Neural crest cell (in vitro differentiated cells): ENCODE measurements around the gene GDF10. TPM values are rescaled to one million over a fixed set of nuclear protein-coding genes. Genes with fewer than 3 reads are reported as not detected.

Experiments
- DNase-seq: peaks from one replicate; pipeline ENCODE4 v3.0.0; 2021; ENCODE audit warnings: low read depth, mixed read lengths, low spot score
- H3K27ac Mint-ChIP-seq: one replicate; pipeline ENCODE4 v1.8.0; 2021; ENCODE audit warnings: mild to moderate bottlenecking, mixed read lengths; ENCODE audit not compliant: unreplicated experiment
- H3K27me3 Mint-ChIP-seq: 2 replicates; pipeline ENCODE4 v1.8.0; 2021; ENCODE audit warnings: low read depth, mild to moderate bottlenecking, mixed read lengths
- H3K36me3 Mint-ChIP-seq: 2 replicates; pipeline ENCODE4 v1.8.0; 2021; ENCODE audit warnings: low read depth, mild to moderate bottlenecking, mixed read lengths
- H3K4me1 Mint-ChIP-seq: 2 replicates; pipeline ENCODE4 v1.8.0; 2021; ENCODE audit warnings: mixed read lengths
- H3K4me3 Mint-ChIP-seq: one replicate; pipeline ENCODE4 v1.8.0; 2021; ENCODE audit warnings: mild to moderate bottlenecking, mixed read lengths
- H3K9me3 Mint-ChIP-seq: 2 replicates; pipeline ENCODE4 v1.8.0; 2021; ENCODE audit warnings: mixed read lengths
- total RNA-seq: library from RNA; stranded (reverse); gene quantifications from 2 replicates; pipeline ENCODE4 v1.2.1, GENCODE V29; 2021
- TF ChIP-seq, protein P1 (sequence below): fragments of 200-600 bp; sonication (generic); conservative IDR thresholded peaks from 2 replicates; pipeline ENCODE4 v1.5.0; 2021; ENCODE audit warnings: antibody characterized with exemption, mild to moderate bottlenecking

GDF10 gene
- total RNA-seq, 1 donor from 2014 or later = 2.9 TPM

DNA sequence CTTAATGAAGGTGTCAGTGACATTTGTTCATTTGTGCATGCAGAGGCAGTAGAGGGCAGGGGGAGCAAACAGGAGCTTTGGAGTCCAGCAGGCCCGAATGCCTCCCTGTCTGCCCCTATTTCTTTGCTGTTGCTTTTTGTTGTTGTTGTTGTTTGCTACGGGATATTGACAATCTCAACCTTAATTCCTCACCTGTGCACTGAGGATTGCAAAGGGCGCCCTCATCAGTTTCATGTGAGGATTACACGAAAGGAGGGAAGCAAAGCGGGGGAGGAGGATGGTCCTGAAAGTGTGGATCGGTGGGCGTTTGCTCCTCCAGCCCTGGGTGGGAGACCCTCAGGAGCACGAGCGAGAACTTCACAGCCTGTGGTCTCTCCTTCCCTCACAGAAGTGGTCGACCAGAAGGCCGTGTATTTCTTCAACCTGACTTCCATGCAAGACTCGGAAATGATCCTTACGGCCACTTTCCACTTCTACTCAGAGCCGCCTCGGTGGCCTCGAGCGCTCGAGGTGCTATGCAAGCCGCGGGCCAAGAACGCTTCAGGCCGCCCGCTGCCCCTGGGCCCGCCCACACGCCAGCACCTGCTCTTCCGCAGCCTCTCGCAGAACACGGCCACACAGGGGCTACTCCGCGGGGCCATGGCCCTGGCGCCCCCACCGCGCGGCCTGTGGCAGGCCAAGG, 9.6 kb downstream of the GDF10 start:
- DNase-seq = no peak
- no peak overlapping the region for H3K4me3 Mint-ChIP-seq
- H3K36me3 Mint-ChIP-seq = no peaks in the 10 kb centered on the region
- TF ChIP-seq, protein P1, sequence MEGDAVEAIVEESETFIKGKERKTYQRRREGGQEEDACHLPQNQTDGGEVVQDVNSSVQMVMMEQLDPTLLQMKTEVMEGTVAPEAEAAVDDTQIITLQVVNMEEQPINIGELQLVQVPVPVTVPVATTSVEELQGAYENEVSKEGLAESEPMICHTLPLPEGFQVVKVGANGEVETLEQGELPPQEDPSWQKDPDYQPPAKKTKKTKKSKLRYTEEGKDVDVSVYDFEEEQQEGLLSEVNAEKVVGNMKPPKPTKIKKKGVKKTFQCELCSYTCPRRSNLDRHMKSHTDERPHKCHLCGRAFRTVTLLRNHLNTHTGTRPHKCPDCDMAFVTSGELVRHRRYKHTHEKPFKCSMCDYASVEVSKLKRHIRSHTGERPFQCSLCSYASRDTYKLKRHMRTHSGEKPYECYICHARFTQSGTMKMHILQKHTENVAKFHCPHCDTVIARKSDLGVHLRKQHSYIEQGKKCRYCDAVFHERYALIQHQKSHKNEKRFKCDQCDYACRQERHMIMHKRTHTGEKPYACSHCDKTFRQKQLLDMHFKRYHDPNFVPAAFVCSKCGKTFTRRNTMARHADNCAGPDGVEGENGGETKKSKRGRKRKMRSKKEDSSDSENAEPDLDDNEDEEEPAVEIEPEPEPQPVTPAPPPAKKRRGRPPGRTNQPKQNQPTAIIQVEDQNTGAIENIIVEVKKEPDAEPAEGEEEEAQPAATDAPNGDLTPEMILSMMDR = peak; percentile 42
- no peaks in the 10 kb centered on the region for H3K9me3 Mint-ChIP-seq
- no peak overlapping the region for H3K27ac Mint-ChIP-seq
- peaks cover 5% of the 10 kb centered on the region for H3K4me1 Mint-ChIP-seq
- H3K27me3 Mint-ChIP-seq = peaks cover 6% of the 10 kb centered on the region

DNA sequence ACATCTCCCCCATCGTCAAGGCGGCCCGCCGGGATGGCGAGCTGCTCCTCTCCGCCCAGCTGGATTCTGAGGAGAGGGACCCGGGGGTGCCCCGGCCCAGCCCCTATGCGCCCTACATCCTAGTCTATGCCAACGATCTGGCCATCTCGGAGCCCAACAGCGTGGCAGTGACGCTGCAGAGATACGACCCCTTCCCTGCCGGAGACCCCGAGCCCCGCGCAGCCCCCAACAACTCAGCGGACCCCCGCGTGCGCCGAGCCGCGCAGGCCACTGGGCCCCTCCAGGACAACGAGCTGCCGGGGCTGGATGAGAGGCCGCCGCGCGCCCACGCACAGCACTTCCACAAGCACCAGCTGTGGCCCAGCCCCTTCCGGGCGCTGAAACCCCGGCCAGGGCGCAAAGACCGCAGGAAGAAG, 10.1 kb downstream of the GDF10 start:
- no peak for DNase-seq
- peaks cover under 1% of the 10 kb centered on the region for H3K4me1 Mint-ChIP-seq
- H3K9me3 Mint-ChIP-seq = no peaks in the 10 kb centered on the region
- no peak overlapping the region for H3K27ac Mint-ChIP-seq
- peaks cover 6% of the 10 kb centered on the region for H3K27me3 Mint-ChIP-seq
- no peak overlapping the region for H3K4me3 Mint-ChIP-seq
- TF ChIP-seq, protein P1 = no peak
- no peaks in the 10 kb centered on the region for H3K36me3 Mint-ChIP-seq

DNA sequence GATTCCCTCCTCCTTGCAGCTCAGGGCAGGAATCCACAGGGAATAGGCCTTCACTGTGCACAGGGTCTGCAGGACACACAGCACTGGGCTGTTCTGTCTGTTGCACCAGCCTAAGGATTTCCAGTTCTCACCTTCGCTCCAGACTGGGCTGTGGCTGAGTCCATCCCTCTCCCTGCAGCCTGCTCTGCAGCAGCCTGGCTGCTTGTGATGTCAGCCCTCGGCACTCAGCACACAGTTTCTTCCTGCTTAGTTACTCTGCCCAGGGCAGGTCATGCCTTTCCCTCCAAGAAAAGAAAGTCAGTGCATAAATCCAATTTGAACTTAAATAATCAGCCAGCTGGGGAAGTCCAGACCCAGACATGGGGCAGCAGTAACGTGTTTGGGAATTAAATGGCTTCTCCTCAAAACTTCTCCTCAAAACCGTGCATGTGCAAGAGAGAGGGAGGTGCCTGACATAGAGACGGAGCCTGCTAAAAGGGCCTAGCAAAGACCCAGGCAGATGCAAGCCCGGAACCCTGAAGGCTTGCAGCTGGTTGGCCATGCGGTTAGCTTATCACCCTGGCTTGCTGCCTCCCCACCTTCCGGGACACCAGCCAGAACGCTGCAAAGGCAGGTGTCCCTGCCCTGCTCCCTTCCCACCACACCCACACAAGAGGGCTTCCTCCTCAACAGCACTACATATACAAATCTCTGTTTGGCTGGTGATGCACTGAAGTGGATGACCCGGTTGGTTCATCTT, 11.4 kb downstream of the GDF10 start:
- H3K27ac Mint-ChIP-seq = no peak overlapping the region
- TF ChIP-seq, protein P1 = no peak
- no peaks in the 10 kb centered on the region for H3K9me3 Mint-ChIP-seq
- peaks cover 6% of the 10 kb centered on the region for H3K27me3 Mint-ChIP-seq
- H3K4me1 Mint-ChIP-seq = peaks cover 4% of the 10 kb centered on the region
- no peak for DNase-seq
- H3K36me3 Mint-ChIP-seq = no peaks in the 10 kb centered on the region
- no peak overlapping the region for H3K4me3 Mint-ChIP-seq

DNA sequence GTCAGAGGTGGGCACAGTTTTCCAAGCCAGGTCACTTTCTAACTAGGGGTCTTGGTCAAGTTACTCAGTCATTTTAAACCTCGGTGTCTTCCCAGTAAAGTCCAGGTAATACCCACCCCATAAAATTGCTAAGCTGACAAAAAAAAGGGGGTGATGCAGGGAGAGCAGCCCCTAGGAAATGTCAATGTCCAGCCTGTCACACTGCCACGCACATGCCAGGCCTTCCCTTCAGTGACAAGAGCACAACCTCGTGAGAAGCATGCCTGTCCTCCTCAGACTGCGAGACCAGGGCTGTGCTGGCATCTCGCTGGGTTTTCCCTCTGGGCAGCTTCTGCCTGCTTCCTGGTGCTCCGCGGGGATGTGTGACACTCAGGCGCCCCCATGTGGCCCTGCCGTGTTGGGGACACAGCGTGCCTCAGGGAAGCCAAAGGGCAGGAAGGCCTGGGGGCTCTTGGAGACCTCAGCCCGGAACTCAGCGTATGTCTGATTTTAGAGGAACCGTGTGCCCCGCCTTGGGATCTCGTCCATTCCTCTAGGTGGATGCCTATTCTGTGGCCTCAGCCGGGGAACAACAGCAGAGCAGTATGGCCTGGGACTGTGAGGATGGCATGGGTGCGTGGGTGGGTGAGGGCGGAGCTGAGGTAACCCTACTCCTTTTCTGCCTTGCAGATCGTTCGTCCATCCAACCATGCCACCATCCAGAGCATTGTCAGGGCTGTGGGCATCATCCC, 12.1 kb downstream of the GDF10 start:
- Mint-ChIP-seq H3K4me3 (no peak overlapping the region), H3K27ac (no peak overlapping the region), H3K9me3 (no peaks in the 10 kb centered on the region), H3K36me3 (no peaks in the 10 kb centered on the region), H3K4me1 (peaks cover 4% of the 10 kb centered on the region), H3K27me3 (peaks cover 2% of the 10 kb centered on the region)
- peak; percentile 80 for DNase-seq
- TF ChIP-seq, protein P1 = peak; percentile 84

DNA sequence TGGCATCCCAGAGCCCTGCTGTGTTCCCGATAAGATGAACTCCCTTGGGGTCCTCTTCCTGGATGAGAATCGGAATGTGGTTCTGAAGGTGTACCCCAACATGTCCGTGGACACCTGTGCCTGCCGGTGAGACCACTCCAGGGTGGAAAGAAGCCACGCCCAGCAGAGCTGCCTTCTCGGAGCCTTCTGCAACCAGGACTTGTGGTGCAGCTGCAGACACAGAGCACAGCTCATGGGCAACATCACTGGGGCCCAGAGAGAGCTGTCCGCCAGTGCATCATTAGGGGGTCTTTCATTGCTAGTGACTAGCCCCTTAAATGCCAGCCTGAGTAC, 12.6 kb downstream of the GDF10 start:
- Mint-ChIP-seq H3K9me3 (no peaks in the 10 kb centered on the region), H3K27ac (no peak overlapping the region), H3K36me3 (no peaks in the 10 kb centered on the region), H3K27me3 (no peaks in the 10 kb centered on the region), H3K4me3 (no peak overlapping the region), H3K4me1 (peaks cover 4% of the 10 kb centered on the region)
- TF ChIP-seq, protein P1 = no peak
- no peak for DNase-seq
